ENCODE measurements around the gene SERPINB6.
"Not testable (repeated sequence)": the region's sequence is repeated elsewhere in the genome, so short reads cannot be mapped to it uniquely, and the experiment has no call there.

Gene SERPINB6

DNA sequence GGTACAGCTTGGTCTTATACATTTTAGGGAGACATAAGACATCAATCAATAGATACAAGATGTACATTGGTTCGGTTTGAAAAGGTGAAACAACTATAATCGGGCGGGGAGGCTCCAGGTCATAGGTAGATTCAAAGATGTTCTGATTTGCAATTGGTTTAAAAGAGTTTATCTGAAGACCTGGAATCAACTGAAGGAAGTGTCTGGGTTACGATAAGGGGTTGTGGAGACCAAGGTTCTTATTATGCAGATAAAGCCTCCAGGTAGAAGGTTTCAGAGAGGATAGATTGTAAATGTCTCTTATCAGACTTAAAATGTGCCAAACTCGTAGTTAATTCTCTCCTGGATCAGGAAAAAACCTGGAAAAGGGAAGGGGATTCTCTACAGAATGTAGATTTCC lies 5.9 kb upstream of the SERPINB6 start:
- no peak for DNase-seq (ENCODE audit: low read depth)
- TF ChIP-seq, protein P1, sequence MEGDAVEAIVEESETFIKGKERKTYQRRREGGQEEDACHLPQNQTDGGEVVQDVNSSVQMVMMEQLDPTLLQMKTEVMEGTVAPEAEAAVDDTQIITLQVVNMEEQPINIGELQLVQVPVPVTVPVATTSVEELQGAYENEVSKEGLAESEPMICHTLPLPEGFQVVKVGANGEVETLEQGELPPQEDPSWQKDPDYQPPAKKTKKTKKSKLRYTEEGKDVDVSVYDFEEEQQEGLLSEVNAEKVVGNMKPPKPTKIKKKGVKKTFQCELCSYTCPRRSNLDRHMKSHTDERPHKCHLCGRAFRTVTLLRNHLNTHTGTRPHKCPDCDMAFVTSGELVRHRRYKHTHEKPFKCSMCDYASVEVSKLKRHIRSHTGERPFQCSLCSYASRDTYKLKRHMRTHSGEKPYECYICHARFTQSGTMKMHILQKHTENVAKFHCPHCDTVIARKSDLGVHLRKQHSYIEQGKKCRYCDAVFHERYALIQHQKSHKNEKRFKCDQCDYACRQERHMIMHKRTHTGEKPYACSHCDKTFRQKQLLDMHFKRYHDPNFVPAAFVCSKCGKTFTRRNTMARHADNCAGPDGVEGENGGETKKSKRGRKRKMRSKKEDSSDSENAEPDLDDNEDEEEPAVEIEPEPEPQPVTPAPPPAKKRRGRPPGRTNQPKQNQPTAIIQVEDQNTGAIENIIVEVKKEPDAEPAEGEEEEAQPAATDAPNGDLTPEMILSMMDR (conservative IDR thresholded peaks at IDR 0.05; ENCODE audit: low read depth, low read length): no peak
- H3K4me3 ChIP-seq (ENCODE audit: low read depth, low read length): no peak overlapping the region

GRCh38 chr6:2976571-2977085 lies 5.3 kb upstream of the SERPINB6 start:
- H3K4me3 ChIP-seq (ENCODE audit: low read depth, low read length): no peak overlapping the region
- DNase-seq (ENCODE audit: low read depth): peak; percentile 53
- TF ChIP-seq, protein P1 (conservative IDR thresholded peaks at IDR 0.05; ENCODE audit: low read depth, low read length): no peak

GRCh38 chr6:2976060-2976459 lies 4.7 kb upstream of the SERPINB6 start:
- TF ChIP-seq, protein P1 (conservative IDR thresholded peaks at IDR 0.05; ENCODE audit: low read depth, low read length): no peak
- DNase-seq (ENCODE audit: low read depth): no peak
- H3K4me3 ChIP-seq (ENCODE audit: low read depth, low read length): no peak overlapping the region

DNA sequence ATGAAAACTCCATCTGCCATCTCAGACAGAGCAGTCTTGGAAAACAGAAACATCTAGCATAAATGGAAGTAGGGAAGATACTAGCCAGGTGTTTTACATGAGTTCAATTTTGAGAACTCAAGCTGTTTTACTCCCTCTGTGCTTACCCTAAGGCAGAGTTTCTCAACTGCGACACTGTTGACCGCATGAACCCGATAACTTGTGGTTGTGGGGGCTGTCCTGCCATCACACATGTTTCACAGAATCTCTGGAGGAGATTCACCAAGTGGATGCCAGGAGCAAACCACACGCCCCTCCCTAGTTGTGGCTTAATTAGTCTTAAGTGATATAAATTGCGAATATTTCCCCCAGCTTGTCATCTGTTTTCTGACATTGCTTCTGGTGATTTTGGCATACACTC lies 2.3 kb upstream of the SERPINB6 start:
- no peak overlapping the region for H3K4me3 ChIP-seq (ENCODE audit: low read depth, low read length)
- TF ChIP-seq, protein P1 (conservative IDR thresholded peaks at IDR 0.05; ENCODE audit: low read depth, low read length): no peak
- no peak for DNase-seq (ENCODE audit: low read depth)

DNA sequence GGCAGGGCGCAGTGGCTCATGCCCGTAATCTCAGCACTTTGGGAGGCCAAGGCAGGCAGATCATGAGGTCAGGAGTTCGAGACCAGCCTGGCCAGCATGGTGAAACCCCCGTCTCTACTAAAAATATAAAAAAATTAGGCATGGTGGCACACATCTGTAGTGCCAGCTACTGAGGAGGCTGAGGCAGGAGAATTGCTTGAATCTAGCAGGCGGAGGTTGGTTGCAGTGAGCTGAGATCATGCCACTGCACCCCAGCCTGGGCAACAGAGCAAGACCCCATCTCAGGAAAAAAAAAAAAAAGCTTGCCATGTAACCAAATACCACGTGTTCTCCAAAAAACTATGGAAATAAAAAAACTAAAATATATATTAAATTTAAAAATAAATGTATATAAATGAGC lies 1.8 kb upstream of the SERPINB6 start:
- not testable (repeated sequence) for H3K4me3 ChIP-seq (ENCODE audit: low read depth, low read length); DNase-seq (ENCODE audit: low read depth)

- not testable (repeated sequence) for DNase-seq (ENCODE audit: low read depth)
Measured at GRCh38 chr6:2972685-2973084, 1.3 kb upstream of the SERPINB6 start.

DNA sequence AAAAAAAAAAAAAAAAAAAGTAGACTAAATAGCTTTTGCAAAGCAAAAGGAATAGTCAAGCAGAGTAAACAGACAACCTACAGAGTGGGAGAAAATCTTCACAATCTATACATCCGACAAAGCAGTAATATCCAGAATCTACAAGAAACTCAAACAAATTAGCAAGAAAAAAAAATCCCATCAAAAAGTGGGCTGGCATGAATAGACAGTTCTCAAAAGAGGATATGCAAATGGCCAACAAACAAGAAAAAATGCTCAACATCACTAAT lies 786 bp upstream of the SERPINB6 start:
- not testable (repeated sequence) for DNase-seq (ENCODE audit: low read depth)
- H3K4me3 ChIP-seq (ENCODE audit: low read depth, low read length): peak overlapping the region; percentile 70

More at GRCh38 chr6:2972685-2973084, 1.3 kb upstream of the SERPINB6 start:
- not testable (repeated sequence) for H3K4me3 ChIP-seq (ENCODE audit: low read depth, low read length)

- TF ChIP-seq, protein P1 (conservative IDR thresholded peaks at IDR 0.05; ENCODE audit: low read depth, low read length): no peak
- peak; percentile 69 for DNase-seq (ENCODE audit: low read depth)
- H3K4me3 ChIP-seq (ENCODE audit: low read depth, low read length): peak overlapping the region; percentile 70
Measured at GRCh38 chr6:2970753-2971419, 481 bp downstream of the SERPINB6 start.

Data from choroid plexus epithelial cell (primary cell).